ENCODE measurements around the gene ANKHD1. TPM values are rescaled to one million over a fixed set of nuclear protein-coding genes. Genes with fewer than 3 reads are reported as not detected.

ANKHD1 gene
- total and polyA plus RNA-seq, 2 of the 8 experiments (the other 6 are each of a cell fraction or from before 2014, with no cell fraction given), result 69.9 to 108 TPM

DNA sequence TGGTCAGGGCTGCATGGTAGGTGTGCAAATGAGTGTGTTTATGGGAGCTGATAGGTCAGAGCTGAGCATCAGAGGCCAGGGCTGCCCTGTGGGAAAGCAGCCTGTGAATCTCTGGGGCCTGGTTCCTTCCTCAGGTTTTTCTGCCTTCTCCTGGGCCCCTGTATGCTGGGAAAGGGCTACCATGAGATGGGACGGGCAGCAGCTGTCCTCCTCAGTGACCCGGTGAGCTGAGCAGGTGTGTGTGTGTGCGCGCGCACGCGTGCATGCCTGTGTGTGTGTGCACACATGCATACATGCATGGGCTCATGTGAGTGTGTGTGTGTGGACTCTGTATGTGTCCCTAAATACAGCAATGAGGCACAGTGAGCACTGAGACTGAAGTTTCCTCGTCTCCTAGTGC is 39.3 kb upstream of the ANKHD1 start:
- Histone ChIP-seq H3K4me1 (replicated peaks in 1 of 4; ENCODE audit: control insufficient read depth in 3 of 4, insufficient read depth in 4 of 4, low read length in 3 of 4) (peaks cover 0 to 6% (median under 1%) of the 10 kb centered on the region in 4 experiments; a peak in 3 of 7 replicates), H4K8ac (ENCODE audit: extremely low read depth, insufficient read depth, low read length) (no peak overlapping the region), H3K4me3 (ENCODE audit: extremely low read depth in 1 of 4, insufficient read depth in 2 of 4, low read depth in 3 of 4, low read length in 4 of 4) (no peak overlapping the region), H4K91ac (replicated peaks; ENCODE audit: insufficient read length, low read length) (no peak overlapping the region), H2BK120ac (replicated peaks; ENCODE audit: low read depth, low read length) (no peak overlapping the region), H3K9me3 (ENCODE audit: insufficient read depth in 2 of 2, low read depth in 1 of 2, low read length in 1 of 2) (no peaks in the 10 kb centered on the region), H3K36me3 (ENCODE audit: control insufficient read depth in 2 of 4, insufficient read depth in 4 of 4, low read length in 3 of 4) (no peaks in the 10 kb centered on the region), H3K14ac (ENCODE audit: insufficient read length) (no peak overlapping the region), H4K5ac (ENCODE audit: insufficient read length, low read depth, low read length) (no peak overlapping the region), H3K79me2 (ENCODE audit: control insufficient read depth in 1 of 2, insufficient read depth in 2 of 2, low read length in 2 of 2) (no peaks in the 10 kb centered on the region), H3K18ac (ENCODE audit: extremely low read depth, low read length) (no peak overlapping the region), H4K20me1 (replicated peaks in 1 of 2; ENCODE audit: control insufficient read depth in 1 of 2, insufficient read depth in 2 of 2, low read length in 2 of 2) (no peaks in the 10 kb centered on the region), H2BK5ac (ENCODE audit: low read depth, low read length) (no peak overlapping the region), H2AFZ (ENCODE audit: low read length) (no peak overlapping the region), H3K4ac (replicated peaks; ENCODE audit: insufficient read length, low read depth, low read length) (no peak overlapping the region), H2BK12ac (ENCODE audit: low read depth, low read length) (peak overlapping the region; percentile 22; the same call in 1 of the 2 replicates), H2BK20ac (ENCODE audit: low read length) (no peak overlapping the region), H3K4me2 (ENCODE audit: insufficient read depth in 1 of 2, low read depth in 2 of 2, low read length in 2 of 2) (no peak overlapping the region; a peak in 1 of 4 replicates), H2AK5ac (ENCODE audit: low read depth, low read length) (0 out of 2 replicates have a peak overlapping the region, but pooled peaks have one; percentile 10), H3K23me2 (ENCODE audit: low read depth, low read length) (no peaks in the 10 kb centered on the region; the same call in 1 of the 2 replicates), H3K56ac (replicated peaks; ENCODE audit: insufficient read length, low read depth, low read length) (no peak overlapping the region), H3K9ac (replicated peaks in 1 of 4; ENCODE audit: extremely low read depth in 1 of 4, low read depth in 3 of 4, low read length in 3 of 4) (no peak overlapping the region), H3K23ac (ENCODE audit: insufficient read length) (no peak overlapping the region), H3K27me3 (replicated peaks in 1 of 4; ENCODE audit: control insufficient read depth in 3 of 4, extremely low read depth in 1 of 4, insufficient read depth in 3 of 4, low read length in 3 of 4) (peaks cover 0 to 7% (median 2%) of the 10 kb centered on the region in 4 experiments; a peak in 2 of 7 replicates), H3K27ac (ENCODE audit: low read depth, low read length) (no peak overlapping the region), H3K79me1 (ENCODE audit: low read depth, low read length) (no peaks in the 10 kb centered on the region), H2BK15ac (ENCODE audit: low read length) (peak overlapping the region; percentile 40; the same call in 1 of the 2 replicates)
- no peak for FAIRE-seq
- ChIA-PET POLR2A (ENCODE audit: partially characterized antibody) (interaction anchor here (1.1 kb wide), 1 partner anchor 10 kb away, joined by 5 read pairs; no protein-coding TSS in a partner anchor), CTCF (ENCODE audit: partially characterized antibody) (interaction anchor here (0.7 to 5.8 kb wide), 7 partner anchors 11 to 135 kb away, joined by 3 to 135 read pairs (median 39); partner anchors contain the start of gene HBEGF)
- TF ChIP-seq RAD21 (IDR thresholded peaks at IDR 0.05 in 1 of 2, conservative IDR thresholded peaks at IDR 0.05 in 1 of 2; ENCODE audit: low read depth in 2 of 2, low read length in 2 of 2) (no peak), JUN (IDR thresholded peaks at IDR 0.05; ENCODE audit: low read depth, low read length) (no peak)
- 95% methylated on average over 8 of the region's 8 CpGs; no CpG with 5 or more reads in 1 of the 2 experiments for WGBS, 2 experiments (ENCODE audit: extremely low coverage in 1 of 2, insufficient coverage in 1 of 2, insufficient read length in 1 of 2, insufficient replicate concordance in 2 of 2, low coverage in 1 of 2, low lambda C conversion rate in 2 of 2, missing lambda C conversion rate in 1 of 2)
- DNase-seq (ENCODE audit: low read depth in 1 of 2, low spot score in 2 of 2), result no peak

All from H1 (cell line).